ENCODE results near the gene RUVBL1.
A peak's percentile ranks its signal among the peaks of the same experiment; 100 is the strongest.

DNA sequence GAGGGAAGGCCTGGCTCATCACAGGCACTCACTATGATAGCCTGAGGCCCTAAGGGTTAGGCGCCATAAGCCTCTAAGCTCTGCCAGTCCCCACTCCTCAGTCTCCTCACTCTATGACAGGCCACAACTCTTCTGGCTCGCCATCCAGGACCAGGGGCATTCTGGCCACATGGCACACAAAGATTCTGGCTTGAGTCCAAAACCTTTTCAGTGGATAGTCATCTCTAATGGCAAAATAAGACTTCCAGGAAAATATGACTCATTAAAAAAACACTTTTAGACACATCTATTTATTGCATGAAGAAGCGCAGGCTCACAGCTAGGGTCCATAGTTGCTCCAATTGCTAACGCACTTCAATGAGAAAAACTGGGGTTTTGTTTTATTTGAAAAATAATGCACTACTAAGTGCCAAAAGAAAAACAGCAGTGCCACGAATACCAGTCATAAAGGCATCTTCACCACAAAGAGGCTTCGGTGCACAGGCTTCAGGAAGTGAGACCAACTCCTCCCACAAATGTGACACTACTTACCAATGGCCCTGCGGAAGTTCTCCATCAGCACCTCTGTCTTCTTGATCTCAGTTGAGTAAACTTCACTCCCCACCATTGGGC is 11.1 kb downstream of the RUVBL1 start:
- TF ChIP-seq, protein P1, sequence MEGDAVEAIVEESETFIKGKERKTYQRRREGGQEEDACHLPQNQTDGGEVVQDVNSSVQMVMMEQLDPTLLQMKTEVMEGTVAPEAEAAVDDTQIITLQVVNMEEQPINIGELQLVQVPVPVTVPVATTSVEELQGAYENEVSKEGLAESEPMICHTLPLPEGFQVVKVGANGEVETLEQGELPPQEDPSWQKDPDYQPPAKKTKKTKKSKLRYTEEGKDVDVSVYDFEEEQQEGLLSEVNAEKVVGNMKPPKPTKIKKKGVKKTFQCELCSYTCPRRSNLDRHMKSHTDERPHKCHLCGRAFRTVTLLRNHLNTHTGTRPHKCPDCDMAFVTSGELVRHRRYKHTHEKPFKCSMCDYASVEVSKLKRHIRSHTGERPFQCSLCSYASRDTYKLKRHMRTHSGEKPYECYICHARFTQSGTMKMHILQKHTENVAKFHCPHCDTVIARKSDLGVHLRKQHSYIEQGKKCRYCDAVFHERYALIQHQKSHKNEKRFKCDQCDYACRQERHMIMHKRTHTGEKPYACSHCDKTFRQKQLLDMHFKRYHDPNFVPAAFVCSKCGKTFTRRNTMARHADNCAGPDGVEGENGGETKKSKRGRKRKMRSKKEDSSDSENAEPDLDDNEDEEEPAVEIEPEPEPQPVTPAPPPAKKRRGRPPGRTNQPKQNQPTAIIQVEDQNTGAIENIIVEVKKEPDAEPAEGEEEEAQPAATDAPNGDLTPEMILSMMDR (IDR thresholded peaks at IDR 0.05; ENCODE audit: low read depth, low read length, missing input control), result no peak
- no peak for TF ChIP-seq HNF4G (IDR thresholded peaks at IDR 0.05)
- TF ChIP-seq HNF4A (conservative IDR thresholded peaks at IDR 0.05), result no peak
- TF ChIP-seq EGR1 (IDR thresholded peaks at IDR 0.05; ENCODE audit: low read depth in 2 of 2), result no peak
- no peak for TF ChIP-seq YY1 (IDR thresholded peaks at IDR 0.05)
- TF ChIP-seq GABPA (IDR thresholded peaks at IDR 0.05 in 1 of 2, conservative IDR thresholded peaks at IDR 0.05 in 1 of 2), result no peak
- peak in 1 of 2 donors; percentile 47 for TF ChIP-seq JUND (IDR thresholded peaks at IDR 0.05)
- TF ChIP-seq RXRA (IDR thresholded peaks at IDR 0.05), result no peak
- TF ChIP-seq, protein P2, sequence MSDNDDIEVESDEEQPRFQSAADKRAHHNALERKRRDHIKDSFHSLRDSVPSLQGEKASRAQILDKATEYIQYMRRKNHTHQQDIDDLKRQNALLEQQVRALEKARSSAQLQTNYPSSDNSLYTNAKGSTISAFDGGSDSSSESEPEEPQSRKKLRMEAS (IDR thresholded peaks at IDR 0.05), result no peak
- no peak for TF ChIP-seq TAF1 (conservative IDR thresholded peaks at IDR 0.05)
- TF ChIP-seq, protein P3, sequence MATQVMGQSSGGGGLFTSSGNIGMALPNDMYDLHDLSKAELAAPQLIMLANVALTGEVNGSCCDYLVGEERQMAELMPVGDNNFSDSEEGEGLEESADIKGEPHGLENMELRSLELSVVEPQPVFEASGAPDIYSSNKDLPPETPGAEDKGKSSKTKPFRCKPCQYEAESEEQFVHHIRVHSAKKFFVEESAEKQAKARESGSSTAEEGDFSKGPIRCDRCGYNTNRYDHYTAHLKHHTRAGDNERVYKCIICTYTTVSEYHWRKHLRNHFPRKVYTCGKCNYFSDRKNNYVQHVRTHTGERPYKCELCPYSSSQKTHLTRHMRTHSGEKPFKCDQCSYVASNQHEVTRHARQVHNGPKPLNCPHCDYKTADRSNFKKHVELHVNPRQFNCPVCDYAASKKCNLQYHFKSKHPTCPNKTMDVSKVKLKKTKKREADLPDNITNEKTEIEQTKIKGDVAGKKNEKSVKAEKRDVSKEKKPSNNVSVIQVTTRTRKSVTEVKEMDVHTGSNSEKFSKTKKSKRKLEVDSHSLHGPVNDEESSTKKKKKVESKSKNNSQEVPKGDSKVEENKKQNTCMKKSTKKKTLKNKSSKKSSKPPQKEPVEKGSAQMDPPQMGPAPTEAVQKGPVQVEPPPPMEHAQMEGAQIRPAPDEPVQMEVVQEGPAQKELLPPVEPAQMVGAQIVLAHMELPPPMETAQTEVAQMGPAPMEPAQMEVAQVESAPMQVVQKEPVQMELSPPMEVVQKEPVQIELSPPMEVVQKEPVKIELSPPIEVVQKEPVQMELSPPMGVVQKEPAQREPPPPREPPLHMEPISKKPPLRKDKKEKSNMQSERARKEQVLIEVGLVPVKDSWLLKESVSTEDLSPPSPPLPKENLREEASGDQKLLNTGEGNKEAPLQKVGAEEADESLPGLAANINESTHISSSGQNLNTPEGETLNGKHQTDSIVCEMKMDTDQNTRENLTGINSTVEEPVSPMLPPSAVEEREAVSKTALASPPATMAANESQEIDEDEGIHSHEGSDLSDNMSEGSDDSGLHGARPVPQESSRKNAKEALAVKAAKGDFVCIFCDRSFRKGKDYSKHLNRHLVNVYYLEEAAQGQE (IDR thresholded peaks at IDR 0.05), result no peak
- TF ChIP-seq, protein P4, sequence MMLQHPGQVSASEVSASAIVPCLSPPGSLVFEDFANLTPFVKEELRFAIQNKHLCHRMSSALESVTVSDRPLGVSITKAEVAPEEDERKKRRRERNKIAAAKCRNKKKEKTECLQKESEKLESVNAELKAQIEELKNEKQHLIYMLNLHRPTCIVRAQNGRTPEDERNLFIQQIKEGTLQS (IDR thresholded peaks at IDR 0.05), result no peak
- TF ChIP-seq RAD21 (IDR thresholded peaks at IDR 0.05), result no peak
- no peak for TF ChIP-seq SP1 (IDR thresholded peaks at IDR 0.05)

Data from liver (tissue), 3 donors.